Activated T-cell treated with anti-CD3 and anti-CD28 coated beads, Interleukin-2, amount 50 U/mL, for 72 hours (primary cell): ENCODE data around the gene ATRIP. TPM values are rescaled to one million over a fixed set of nuclear protein-coding genes. Genes with fewer than 3 reads are reported as not detected.
A peak's percentile ranks its signal among the peaks of the same experiment; 100 is the strongest.
"Not testable (repeated sequence)": the region's sequence is repeated elsewhere in the genome, so short reads cannot be mapped to it uniquely, and the experiment has no call there.

ENCODE experiments used
- ATAC-seq, 2 donors: fragments of 150-1000 bp; cut with Tn5 transposase; replicated peaks in 1 of 2; 2 replicates each; pipeline ENCODE4 v1.10.0; 2021; ENCODE audit warnings: moderate library complexity in 2 of 2, mild to moderate bottlenecking in 1 of 2
- DNase-seq, 2 donors: peaks; one replicate each; pipeline ENCODE4 v3.0.0; 2021 to 2022; ENCODE audit warnings: mixed read lengths in 1 of 2
- H3K27ac Mint-ChIP-seq: one replicate; pipeline ENCODE4 v1.8.0; 2022; ENCODE audit warnings: mild to moderate bottlenecking, moderate library complexity, mixed read lengths
- H3K27me3 Mint-ChIP-seq: one replicate; pipeline ENCODE4 v1.8.0; 2022; ENCODE audit warnings: low read depth, mixed read lengths
- H3K36me3 Mint-ChIP-seq, 2 donors: one replicate each; pipeline ENCODE4 v1.8.0; 2022; ENCODE audit warnings: mixed read lengths in 2 of 2, mild to moderate bottlenecking in 1 of 2; ENCODE audit not compliant: insufficient read depth in 2 of 2
- H3K4me1 Mint-ChIP-seq: one replicate; pipeline ENCODE4 v1.8.0; 2022; ENCODE audit warnings: low read depth, mixed read lengths
- H3K4me3 Mint-ChIP-seq, 2 donors: one replicate each; pipeline ENCODE4 v1.8.0; 2022; ENCODE audit warnings: mild to moderate bottlenecking in 2 of 2, mixed read lengths in 2 of 2, moderate library complexity in 2 of 2
- H3K9me3 Mint-ChIP-seq, 2 donors: one replicate each; pipeline ENCODE4 v1.8.0; 2022; ENCODE audit warnings: mixed read lengths in 2 of 2
- total RNA-seq, 2 donors: library from RNA; stranded (reverse); gene quantifications; one replicate each; pipeline ENCODE4 v1.2.3, GENCODE V29; 2022

Gene ATRIP
- total RNA-seq, 2 donors from 2014 or later, result 15.6 to 19.9 TPM

DNA sequence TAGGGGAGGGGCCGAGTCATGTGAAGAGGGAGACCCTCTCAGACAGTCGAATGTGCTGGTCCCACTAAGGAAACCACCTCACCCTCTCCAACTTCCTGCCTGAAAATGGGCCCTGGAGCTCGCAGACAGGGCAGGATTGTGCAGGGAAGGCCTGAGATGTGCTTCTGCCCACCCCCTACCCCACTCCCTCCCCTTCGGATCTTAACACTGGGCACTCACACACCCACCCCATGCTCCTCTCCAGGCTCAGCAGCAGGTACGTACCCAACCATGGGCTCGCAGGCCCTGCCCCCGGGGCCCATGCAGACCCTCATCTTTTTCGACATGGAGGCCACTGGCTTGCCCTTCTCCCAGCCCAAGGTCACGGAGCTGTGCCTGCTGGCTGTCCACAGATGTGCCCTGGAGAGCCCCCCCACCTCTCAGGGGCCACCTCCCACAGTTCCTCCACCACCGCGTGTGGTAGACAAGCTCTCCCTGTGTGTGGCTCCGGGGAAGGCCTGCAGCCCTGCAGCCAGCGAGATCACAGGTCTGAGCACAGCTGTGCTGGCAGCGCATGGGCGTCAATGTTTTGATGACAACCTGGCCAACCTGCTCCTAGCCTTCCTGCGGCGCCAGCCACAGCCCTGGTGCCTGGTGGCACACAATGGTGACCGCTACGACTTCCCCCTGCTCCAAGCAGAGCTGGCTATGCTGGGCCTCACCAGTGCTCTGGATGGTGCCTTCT, 20.0 kb downstream of the ATRIP start:
- Mint-ChIP-seq H3K4me1 (peaks cover 61% of the 10 kb centered on the region), H3K36me3 (peaks cover 4 to 14% of the 10 kb centered on the region in 2 donors), H3K4me3 (peak overlapping the region; percentile 94 to 96), H3K27me3 (no peaks in the 10 kb centered on the region), H3K27ac (peak overlapping the region; percentile 91), H3K9me3 (no peaks in the 10 kb centered on the region)
- ATAC-seq (peak; percentile 38 to 54), DNase-seq (peak; percentile 30 to 42)

DNA sequence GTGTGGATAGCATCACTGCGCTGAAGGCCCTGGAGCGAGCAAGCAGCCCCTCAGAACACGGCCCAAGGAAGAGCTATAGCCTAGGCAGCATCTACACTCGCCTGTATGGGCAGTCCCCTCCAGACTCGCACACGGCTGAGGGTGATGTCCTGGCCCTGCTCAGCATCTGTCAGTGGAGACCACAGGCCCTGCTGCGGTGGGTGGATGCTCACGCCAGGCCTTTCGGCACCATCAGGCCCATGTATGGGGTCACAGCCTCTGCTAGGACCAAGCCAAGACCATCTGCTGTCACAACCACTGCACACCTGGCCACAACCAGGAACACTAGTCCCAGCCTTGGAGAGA, 20.5 kb downstream of the ATRIP start:
- Mint-ChIP-seq H3K36me3 (peaks cover 4 to 14% of the 10 kb centered on the region in 2 donors), H3K4me1 (peaks cover 62% of the 10 kb centered on the region), H3K4me3 (peak overlapping the region; percentile 94 to 96), H3K9me3 (no peaks in the 10 kb centered on the region), H3K27me3 (no peaks in the 10 kb centered on the region), H3K27ac (peak overlapping the region; percentile 91)
- ATAC-seq (peak in 1 of 2 donors; percentile 3), DNase-seq (no peak)

DNA sequence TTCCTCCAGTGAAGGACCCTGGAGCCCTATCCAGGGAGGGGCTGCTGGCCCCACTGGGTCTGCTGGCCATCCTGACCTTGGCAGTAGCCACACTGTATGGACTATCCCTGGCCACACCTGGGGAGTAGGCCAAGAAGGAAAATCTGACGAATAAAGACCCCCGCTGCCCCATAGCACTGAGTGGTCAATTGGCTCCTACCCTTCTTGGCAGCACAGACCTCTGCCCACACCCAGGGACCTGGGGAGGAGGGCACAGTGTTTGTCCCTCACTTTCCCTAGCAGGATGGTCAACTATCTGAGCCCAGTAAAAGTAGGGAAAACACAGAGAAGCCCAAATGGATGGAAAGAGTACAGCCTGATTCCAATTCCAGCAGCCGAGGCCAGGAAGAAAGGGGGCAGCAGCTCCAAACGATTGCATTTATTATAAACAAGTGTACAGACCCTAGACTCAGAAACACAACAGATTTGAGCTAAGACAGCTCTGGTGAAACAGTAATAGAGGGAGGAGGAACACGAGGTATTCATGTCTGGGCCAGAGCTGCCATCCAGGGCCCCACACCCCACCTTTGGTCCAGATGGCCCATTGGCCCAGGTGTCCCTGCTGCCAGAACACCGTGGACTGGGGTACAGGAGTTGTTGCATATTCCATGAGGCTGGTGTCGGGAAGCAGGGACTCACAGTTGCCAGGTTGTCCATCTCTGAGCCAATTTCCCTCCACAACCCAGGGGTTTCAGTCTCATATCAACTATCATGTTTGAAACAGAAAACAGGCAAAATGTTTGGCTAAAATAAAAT, 21.1 kb downstream of the ATRIP start:
- Mint-ChIP-seq H3K9me3 (no peaks in the 10 kb centered on the region), H3K4me1 (peaks cover 63% of the 10 kb centered on the region), H3K4me3 (peak overlapping the region; percentile 94 to 96), H3K27me3 (no peaks in the 10 kb centered on the region), H3K27ac (peak overlapping the region; percentile 91), H3K36me3 (peaks cover 4 to 14% of the 10 kb centered on the region in 2 donors)
- no peak for ATAC-seq
- no peak for DNase-seq

GRCh38 chr3:48468329-48468731, 21.8 kb downstream of the ATRIP start:
- peak overlapping the region; percentile 94 to 96 for H3K4me3 Mint-ChIP-seq
- no peaks in the 10 kb centered on the region for H3K9me3 Mint-ChIP-seq
- no peak for ATAC-seq
- no peak for DNase-seq
- no peaks in the 10 kb centered on the region for H3K27me3 Mint-ChIP-seq
- H3K4me1 Mint-ChIP-seq, result peaks cover 70% of the 10 kb centered on the region
- H3K36me3 Mint-ChIP-seq, result peaks cover 4 to 14% of the 10 kb centered on the region in 2 donors
- H3K27ac Mint-ChIP-seq, result peak overlapping the region; percentile 91

GRCh38 chr3:48469046-48469915, 22.7 kb downstream of the ATRIP start:
- H3K27ac Mint-ChIP-seq, result peak overlapping the region; percentile 56
- ATAC-seq (no peak), DNase-seq (no peak)
- no peaks in the 10 kb centered on the region for H3K27me3 Mint-ChIP-seq
- peaks cover 4 to 14% of the 10 kb centered on the region in 2 donors for H3K36me3 Mint-ChIP-seq
- H3K4me3 Mint-ChIP-seq, result peak overlapping the region; percentile 49 to 96
- H3K9me3 Mint-ChIP-seq, result no peaks in the 10 kb centered on the region
- peaks cover 75% of the 10 kb centered on the region for H3K4me1 Mint-ChIP-seq

GRCh38 chr3:48470286-48470685, 23.7 kb downstream of the ATRIP start:
- Mint-ChIP-seq H3K36me3 (peaks cover 4 to 14% of the 10 kb centered on the region in 2 donors), H3K4me3 (peak overlapping the region; percentile 30 to 56)

GRCh38 chr3:48472673-48472922, 26.1 kb downstream of the ATRIP start:
- Mint-ChIP-seq H3K27ac (peak overlapping the region; percentile 93), H3K4me1 (peaks cover 66% of the 10 kb centered on the region)
- no peak for ATAC-seq

More at GRCh38 chr3:48470286-48470685, 23.7 kb downstream of the ATRIP start:
- H3K27me3 Mint-ChIP-seq, result no peaks in the 10 kb centered on the region
- ATAC-seq (no peak), DNase-seq (no peak)
- no peaks in the 10 kb centered on the region for H3K9me3 Mint-ChIP-seq
- peaks cover 78% of the 10 kb centered on the region for H3K4me1 Mint-ChIP-seq
- H3K27ac Mint-ChIP-seq, result peak overlapping the region; percentile 64

DNA sequence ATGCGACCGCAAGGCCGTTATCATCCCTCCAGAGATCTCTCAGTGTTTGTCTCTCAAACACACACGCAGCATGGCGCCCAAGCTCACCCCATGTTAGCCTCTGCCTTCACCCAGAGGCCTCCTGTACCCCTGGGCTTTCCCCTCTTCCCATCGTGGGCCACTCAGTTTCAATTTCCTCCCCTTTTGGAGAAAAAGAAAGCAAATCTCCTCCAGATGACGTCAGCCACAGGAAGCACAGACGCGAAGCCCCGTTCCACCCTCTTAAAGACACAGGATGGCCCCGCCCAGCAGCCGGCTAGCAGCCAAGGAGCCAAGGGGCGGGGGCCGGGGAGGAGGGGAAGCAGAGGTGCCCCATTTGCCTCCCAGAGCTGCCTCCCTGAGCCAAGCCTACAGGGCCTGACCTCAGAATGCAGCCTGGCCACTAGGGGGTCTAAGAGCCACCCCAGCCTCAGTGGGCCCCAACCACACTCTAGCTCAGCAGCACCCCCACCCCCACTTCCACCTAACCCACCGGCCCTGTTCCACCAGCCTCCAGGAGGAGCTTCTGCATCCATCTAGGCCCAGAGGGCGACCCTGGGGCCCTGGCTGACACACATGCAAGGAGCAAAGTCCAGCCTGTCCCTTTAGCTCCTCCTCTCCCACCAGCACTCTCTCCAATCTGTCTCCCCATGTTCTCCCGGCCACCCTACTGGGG, 26.5 kb downstream of the ATRIP start:
- peak; percentile 95 to 97 for DNase-seq
- peak overlapping the region; percentile 80 to 81 for H3K4me3 Mint-ChIP-seq
- H3K27ac Mint-ChIP-seq, result peak overlapping the region; percentile 93
- no peaks in the 10 kb centered on the region for H3K27me3 Mint-ChIP-seq
- ATAC-seq, result peak; percentile 88 to 90
- H3K4me1 Mint-ChIP-seq, result peaks cover 66% of the 10 kb centered on the region
- H3K9me3 Mint-ChIP-seq, result no peaks in the 10 kb centered on the region
- peaks cover under 1 to 2% of the 10 kb centered on the region in 2 donors for H3K36me3 Mint-ChIP-seq

More at GRCh38 chr3:48472673-48472922, 26.1 kb downstream of the ATRIP start:
- Mint-ChIP-seq H3K9me3 (no peaks in the 10 kb centered on the region), H3K27me3 (no peaks in the 10 kb centered on the region), H3K36me3 (peaks cover 2 to 6% of the 10 kb centered on the region in 2 donors), H3K4me3 (peak overlapping the region; percentile 80 to 81)
- no peak for DNase-seq

DNA sequence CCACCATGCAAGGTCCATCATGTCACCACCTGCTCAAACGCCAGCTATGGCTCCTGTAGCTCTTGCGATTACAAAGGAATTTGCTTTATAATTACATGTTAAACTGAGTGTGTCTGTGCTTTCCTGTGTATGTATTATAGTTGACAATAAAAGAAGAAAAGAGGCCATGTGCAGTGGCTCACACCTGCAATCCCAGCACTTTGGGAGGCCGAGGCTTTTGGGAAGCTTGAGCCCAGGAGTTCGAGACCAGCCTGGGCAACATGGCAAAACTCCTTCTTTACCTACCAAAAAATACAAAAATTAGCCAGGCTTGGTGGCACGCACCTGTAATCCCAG, 27.0 kb downstream of the ATRIP start:
- peak overlapping the region; percentile 85 for H3K27ac Mint-ChIP-seq
- ATAC-seq, result no peak
- H3K27me3 Mint-ChIP-seq, result no peaks in the 10 kb centered on the region
- no peaks in the 10 kb centered on the region for H3K9me3 Mint-ChIP-seq
- DNase-seq, result no peak
- peaks cover 66% of the 10 kb centered on the region for H3K4me1 Mint-ChIP-seq
- H3K36me3 Mint-ChIP-seq, result peaks cover 0 to 2% of the 10 kb centered on the region in 2 donors
- H3K4me3 Mint-ChIP-seq, result peak overlapping the region; percentile 80 to 81

- not testable (repeated sequence) for DNase-seq, H3K36me3 Mint-ChIP-seq, H3K27ac Mint-ChIP-seq, H3K4me3 Mint-ChIP-seq, H3K9me3 Mint-ChIP-seq, H3K27me3 Mint-ChIP-seq, ATAC-seq
- H3K4me1 Mint-ChIP-seq, result peaks cover 66% of the 10 kb centered on the region
Observed at GRCh38 chr3:48474031-48474430, 27.5 kb downstream of the ATRIP start.

DNA sequence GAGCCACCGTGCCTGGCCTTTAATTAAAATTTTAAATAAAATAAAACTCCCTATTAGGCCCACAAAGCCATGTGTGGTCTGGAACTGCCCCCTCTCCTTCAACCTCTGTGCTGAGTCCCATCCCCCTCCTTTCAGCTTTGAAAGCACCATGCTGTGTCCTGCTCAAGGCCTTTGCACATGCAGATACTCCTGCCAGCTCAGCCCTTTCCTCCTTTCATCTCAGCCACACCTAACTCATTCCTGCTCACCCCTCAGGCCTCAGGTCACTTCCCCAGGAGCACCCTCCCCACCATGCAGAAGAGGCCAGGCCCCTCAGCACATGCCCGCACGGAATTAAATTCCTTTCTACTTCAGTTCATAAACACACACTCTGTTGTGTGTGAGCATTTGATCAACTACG, 28.1 kb downstream of the ATRIP start:
- Mint-ChIP-seq H3K27me3 (no peaks in the 10 kb centered on the region), H3K9me3 (no peaks in the 10 kb centered on the region), H3K4me3 (peak overlapping the region in 1 of 2 donors; percentile 9), H3K27ac (peak overlapping the region; percentile 58), H3K4me1 (peaks cover 66% of the 10 kb centered on the region), H3K36me3 (peaks cover 0 to 2% of the 10 kb centered on the region in 2 donors)
- ATAC-seq (no peak), DNase-seq (no peak)

DNA sequence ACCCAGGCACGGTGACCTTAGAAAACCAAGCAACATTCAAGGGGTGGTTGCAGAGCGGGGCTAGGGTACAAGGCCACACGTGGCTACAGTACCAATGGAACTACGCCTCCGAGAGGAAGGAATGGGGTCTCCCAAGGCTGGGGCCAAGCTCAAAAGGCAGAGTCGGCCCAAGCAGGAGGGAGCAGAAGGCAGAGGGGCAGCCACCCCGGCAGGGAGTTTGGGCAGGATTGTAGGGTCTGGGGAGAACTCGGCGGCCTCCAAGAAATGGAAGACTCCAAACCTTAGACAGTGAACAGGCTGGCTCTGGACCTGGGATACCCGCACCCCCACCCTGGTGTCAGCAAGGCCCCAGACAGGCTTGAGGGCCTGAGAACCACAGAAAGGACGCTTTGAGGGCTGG, 28.7 kb downstream of the ATRIP start:
- H3K27me3 Mint-ChIP-seq, result no peaks in the 10 kb centered on the region
- peak overlapping the region; percentile 58 for H3K27ac Mint-ChIP-seq
- peaks cover 66% of the 10 kb centered on the region for H3K4me1 Mint-ChIP-seq
- no peak overlapping the region for H3K4me3 Mint-ChIP-seq
- DNase-seq (no peak), ATAC-seq (no peak)
- no peaks in the 10 kb centered on the region for H3K9me3 Mint-ChIP-seq
- H3K36me3 Mint-ChIP-seq, result peaks cover 0 to 2% of the 10 kb centered on the region in 2 donors
